H1 (cell line): ENCODE data around the gene PPP6R1. TPM values are rescaled to one million over a fixed set of nuclear protein-coding genes. Genes with fewer than 3 reads are reported as not detected.

Experiments used
- CTCF ChIA-PET: fragments of 300-600 bp; sonication (Branson Sonifier 250); formaldehyde crosslinking; loops from one replicate; lab custom pipeline; 2021; ENCODE audit not compliant: partially characterized antibody; lab: Charles Lee
- POLR2A ChIA-PET: fragments of 300-600 bp; sonication (Branson Sonifier 250); formaldehyde crosslinking; loops from one replicate; lab custom pipeline; 2021; ENCODE audit warnings: inconsistent platforms; ENCODE audit not compliant: partially characterized antibody; lab: Charles Lee
- DNase-seq, 2 experiments: peaks; one replicate each; pipeline versions ENCODE4 v3.0.0 to v3.0.0-alpha.2; 2010 to 2022; ENCODE audit warnings: low spot score in 2 of 2, low read depth in 1 of 2, mixed read lengths in 1 of 2
- FAIRE-seq: peaks from 2 replicates; lab custom pipeline; 2011; peaks lifted over from hg19 to GRCh38; lab: Jason Lieb, UNC
- H2AFZ ChIP-seq: 2 replicates; pipeline ENCODE4 v1.8.1; 2012; ENCODE audit warnings: low read length, inconsistent platforms
- H2AK5ac ChIP-seq: 2 replicates; pipeline ENCODE4 v1.6.1; 2013; ENCODE audit warnings: low read depth, low read length
- H2BK120ac ChIP-seq: replicated peaks from 2 replicates; pipeline ENCODE3; 2013; ENCODE audit warnings: low read depth, low read length, inconsistent platforms
- H2BK12ac ChIP-seq: 2 replicates; pipeline ENCODE4 v1.6.1; 2013; ENCODE audit warnings: low read depth, low read length
- H2BK15ac ChIP-seq: 2 replicates; pipeline ENCODE4 v1.6.1; 2013; ENCODE audit warnings: low read length
- H2BK20ac ChIP-seq: 2 replicates; pipeline ENCODE4 v1.6.1; 2013; ENCODE audit warnings: low read length
- H2BK5ac ChIP-seq: 2 replicates; pipeline ENCODE4 v1.6.1; 2013; ENCODE audit warnings: low read depth, low read length
- H3K14ac ChIP-seq: 2 replicates; pipeline ENCODE4 v1.6.1; 2013; ENCODE audit warnings: inconsistent platforms; ENCODE audit not compliant: insufficient read length
- H3K18ac ChIP-seq: 2 replicates; pipeline ENCODE4 v1.6.1; 2013; ENCODE audit warnings: low read length; ENCODE audit errors: extremely low read depth
- H3K23ac ChIP-seq: 2 replicates; pipeline ENCODE4 v1.6.1; 2013; ENCODE audit warnings: inconsistent platforms; ENCODE audit not compliant: insufficient read length
- H3K23me2 ChIP-seq: 2 replicates; pipeline ENCODE4 v1.6.1; 2013; ENCODE audit warnings: low read depth, low read length
- H3K27ac ChIP-seq: 2 replicates; pipeline ENCODE4 v1.6.1; 2011; ENCODE audit warnings: low read depth, low read length, inconsistent platforms
- H3K27me3 ChIP-seq, 4 experiments: replicated peaks in 1 of 4; 1 replicate in 1 of 4; 2 replicates in 3 of 4; pipeline versions ENCODE4 v1.6.1 to v1.8.1; 2011 to 2013; ENCODE audit warnings: low read length in 3 of 4, mild to moderate bottlenecking in 3 of 4, inconsistent platforms in 2 of 4, mixed read lengths in 2 of 4, moderate library complexity in 1 of 4; ENCODE audit not compliant: control insufficient read depth in 3 of 4, insufficient read depth in 3 of 4; ENCODE audit errors: extremely low read depth in 1 of 4
- H3K36me3 ChIP-seq, 4 experiments: 2 replicates each; pipeline versions ENCODE4 v1.6.1 to v1.8.1; 2011 to 2013; ENCODE audit warnings: mild to moderate bottlenecking in 4 of 4, low read length in 3 of 4, moderate library complexity in 2 of 4, control low read depth in 1 of 4, inconsistent platforms in 1 of 4; ENCODE audit not compliant: insufficient read depth in 4 of 4, control insufficient read depth in 2 of 4
- H3K4ac ChIP-seq: replicated peaks from 2 replicates; pipeline ENCODE3; 2013; ENCODE audit warnings: low read length, low read depth, mixed read lengths, inconsistent platforms; ENCODE audit not compliant: insufficient read length
- H3K4me1 ChIP-seq, 4 experiments: replicated peaks in 1 of 4; 1 replicate in 1 of 4; 2 replicates in 3 of 4; pipeline versions ENCODE4 v1.6.1 to v1.8.1; 2011 to 2013; ENCODE audit warnings: low read length in 3 of 4, inconsistent platforms in 2 of 4, mixed read lengths in 1 of 4; ENCODE audit not compliant: insufficient read depth in 4 of 4, control insufficient read depth in 3 of 4
- H3K4me2 ChIP-seq, 2 experiments: 2 replicates each; pipeline versions ENCODE4 v1.6.1 to v1.8.1; 2011 to 2013; ENCODE audit warnings: low read depth in 2 of 2, low read length in 2 of 2, control low read depth in 1 of 2, inconsistent platforms in 1 of 2, mild to moderate bottlenecking in 1 of 2; ENCODE audit not compliant: insufficient read depth in 1 of 2
- H3K4me3 ChIP-seq, 4 experiments: fragments of 200-600, 300-600 bp in 1 of 4; sonication (generic), shearing (Covaris generic), sonication (Bioruptor Twin) in 1 of 4; 2 replicates each; pipeline versions ENCODE4 v1.5.1 to v1.8.1; 2011 to 2016; ENCODE audit warnings: low read length in 4 of 4, low read depth in 3 of 4, control low read depth in 2 of 4, inconsistent platforms in 2 of 4, mild to moderate bottlenecking in 2 of 4, mixed read lengths in 1 of 4, moderate library complexity in 1 of 4; ENCODE audit not compliant: insufficient read depth in 2 of 4; ENCODE audit errors: extremely low read depth in 1 of 4
- H3K56ac ChIP-seq: replicated peaks from 2 replicates; pipeline ENCODE3; 2013; ENCODE audit warnings: low read depth, mild to moderate bottlenecking, mixed read lengths, low read length, inconsistent platforms; ENCODE audit not compliant: insufficient read length
- H3K79me1 ChIP-seq: 2 replicates; pipeline ENCODE4 v1.6.1; 2013; ENCODE audit warnings: low read depth, low read length, control low read depth
- H3K79me2 ChIP-seq, 2 experiments: 2 replicates each; pipeline versions ENCODE4 v1.6.1 to v1.8.1; 2012 to 2013; ENCODE audit warnings: low read length in 2 of 2, mild to moderate bottlenecking in 2 of 2, inconsistent platforms in 1 of 2; ENCODE audit not compliant: insufficient read depth in 2 of 2, control insufficient read depth in 1 of 2
- H3K9ac ChIP-seq, 4 experiments: replicated peaks in 1 of 4; 1 replicate in 1 of 4; 2 replicates in 3 of 4; pipeline versions ENCODE4 v1.6.1 to v1.8.1; 2011 to 2013; ENCODE audit warnings: low read depth in 3 of 4, low read length in 3 of 4, control low read depth in 2 of 4, mild to moderate bottlenecking in 2 of 4, moderate library complexity in 2 of 4, inconsistent platforms in 1 of 4; ENCODE audit errors: extremely low read depth in 1 of 4
- H3K9me3 ChIP-seq, 2 experiments: 2 replicates each; pipeline versions ENCODE4 v1.6.1 to v1.8.1; 2012 to 2013; ENCODE audit warnings: mild to moderate bottlenecking in 2 of 2, moderate library complexity in 2 of 2, control low read depth in 1 of 2, inconsistent platforms in 1 of 2, low read depth in 1 of 2, low read length in 1 of 2, mixed read lengths in 1 of 2; ENCODE audit not compliant: insufficient read depth in 2 of 2
- H4K20me1 ChIP-seq, 2 experiments: replicated peaks in 1 of 2; 2 replicates each; pipeline versions ENCODE3 to v1.8.1; 2011 to 2013; ENCODE audit warnings: inconsistent platforms in 2 of 2, low read length in 2 of 2, mild to moderate bottlenecking in 1 of 2; ENCODE audit not compliant: insufficient read depth in 2 of 2, control insufficient read depth in 1 of 2
- H4K5ac ChIP-seq: 2 replicates; pipeline ENCODE4 v1.6.1; 2013; ENCODE audit warnings: low read length, low read depth, mixed read lengths, inconsistent platforms; ENCODE audit not compliant: insufficient read length
- H4K8ac ChIP-seq: 2 replicates; pipeline ENCODE4 v1.8.0; 2013; ENCODE audit warnings: mild to moderate bottlenecking, moderate library complexity, low read length, inconsistent platforms; ENCODE audit not compliant: insufficient read depth; ENCODE audit errors: extremely low read depth
- H4K91ac ChIP-seq: replicated peaks from 2 replicates; pipeline ENCODE3; 2013; ENCODE audit warnings: low read length, mixed read lengths, inconsistent platforms; ENCODE audit not compliant: insufficient read length
- ASH2L ChIP-seq: fragments of 200-600, 300-600 bp; sonication (generic); IDR thresholded peaks from one replicate; pipeline ENCODE4 v1.7.1; 2017; ENCODE audit warnings: low read length
- BACH1 ChIP-seq: IDR thresholded peaks from 2 replicates; pipeline ENCODE4 v1.6.1; 2012; ENCODE audit warnings: low read length, improper control_type of control experiment
- CBX5 ChIP-seq: fragments of 300-800, 300-1000 bp; sonication (generic); IDR thresholded peaks from 2 replicates; pipeline ENCODE4 v1.7.1; 2016; ENCODE audit warnings: antibody characterized with exemption, low read length, low read depth
- CHD2 ChIP-seq: IDR thresholded peaks from 2 replicates; pipeline ENCODE4 v1.6.1; 2012; ENCODE audit warnings: low read length, improper control_type of control experiment
- E2F6 ChIP-seq: IDR thresholded peaks from 2 replicates; pipeline ENCODE4 v1.6.1; 2012; ENCODE audit warnings: inconsistent platforms
- HDAC6 ChIP-seq: IDR thresholded peaks from one replicate; pipeline ENCODE4 v1.7.1; 2012; ENCODE audit warnings: low read depth, mild to moderate bottlenecking, inconsistent platforms, low read length, moderate library complexity
- NANOG ChIP-seq: IDR thresholded peaks from 2 replicates; pipeline ENCODE4 v1.6.1; 2011; ENCODE audit warnings: low read length, low read depth, mild to moderate bottlenecking, inconsistent platforms; ENCODE audit not compliant: insufficient read depth, poor library complexity, severe bottlenecking
- RAD21 ChIP-seq, 2 experiments: IDR thresholded peaks in 1 of 2; conservative IDR thresholded peaks in 1 of 2; 2 replicates each; pipeline ENCODE4 v1.6.1; 2011; ENCODE audit warnings: low read depth in 2 of 2, low read length in 2 of 2, improper control_type of control experiment in 1 of 2, inconsistent platforms in 1 of 2, mild to moderate bottlenecking in 1 of 2, moderate library complexity in 1 of 2
- SIX5 ChIP-seq: IDR thresholded peaks from 2 replicates; pipeline ENCODE4 v1.6.1; 2011; ENCODE audit warnings: mild to moderate bottlenecking, low read depth, low read length
- USF2 ChIP-seq: IDR thresholded peaks from 2 replicates; pipeline ENCODE4 v1.6.1; 2011; ENCODE audit warnings: low read length, improper control_type of control experiment
- WGBS, 2 experiments: shearing (Covaris generic) in 1 of 2; methylation state at CpG; one replicate each; pipeline versions ENCODE4 v1.1.6 to v1.1.7; 2013 to 2015; ENCODE audit warnings: low lambda C conversion rate in 2 of 2, mixed read lengths in 2 of 2, inconsistent platforms in 1 of 2, low coverage in 1 of 2, missing lambda C conversion rate in 1 of 2; ENCODE audit not compliant: insufficient replicate concordance in 2 of 2, insufficient coverage in 1 of 2, insufficient read length in 1 of 2; ENCODE audit errors: extremely low coverage in 1 of 2, missing lambda C conversion rate in 1 of 2; 5-methylcytosine and 5-hydroxymethylcytosine counted together
- polyA plus RNA-seq, 7 experiments: library from polyadenylated mRNA; depleted of rRNA in 3 of 7; stranded (reverse) in 5 of 7; unstranded in 2 of 7; fragments of >200 nt in 5 of 7; fragments of 200-250 nt in 2 of 7; gene quantifications; 1 replicate in 5 of 7; 2 replicates in 1 of 7; 4 replicates in 1 of 7; pipeline versions ENCODE4 v1.2.1 to v1.2.3, GENCODE V29; 2011 to 2013; ENCODE audit warnings: missing spikeins in 2 of 7, mixed read lengths in 2 of 7
- total RNA-seq: library from RNA; stranded (reverse); fragmentation: NEBNext Ultra II Directional; extraction: Animal tissue kit (Norgen Biotek cat#: 25700); gene quantifications from 2 replicates; pipeline ENCODE4 v1.2.1, GENCODE V29; 2021

Gene PPP6R1
- total and polyA plus RNA-seq, 2 of the 8 experiments (the other 6 are each of a cell fraction or from before 2014, with no cell fraction given) = 36.4 to 74.4 TPM

GRCh38 chr19:55213547-55213946 lies 45.3 kb downstream of the PPP6R1 start:
- Histone ChIP-seq H2BK120ac (no peak overlapping the region), H4K8ac (no peak overlapping the region), H4K20me1 (no peaks in the 10 kb centered on the region), H2AK5ac (no peak overlapping the region), H4K5ac (no peak overlapping the region), H3K9me3 (peaks cover 15% of the 10 kb centered on the region in 2 experiments; a peak in 3 of 4 replicates), H2BK12ac (no peak overlapping the region), H3K18ac (no peak overlapping the region), H3K56ac (no peak overlapping the region), H2BK5ac (no peak overlapping the region), H3K4me2 (no peak overlapping the region), H3K9ac (no peak overlapping the region; a peak in 1 of 7 replicates), H4K91ac (no peak overlapping the region), H3K23me2 (peaks cover 5% of the 10 kb centered on the region; the same call in 1 of the 2 replicates), H2AFZ (no peak overlapping the region), H3K14ac (no peak overlapping the region), H2BK15ac (no peak overlapping the region), H3K23ac (no peak overlapping the region), H2BK20ac (no peak overlapping the region), H3K4me3 (no peak overlapping the region), H3K4ac (no peak overlapping the region), H3K36me3 (no peaks in the 10 kb centered on the region), H3K27ac (no peak overlapping the region), H3K79me1 (no peaks in the 10 kb centered on the region), H3K27me3 (no peaks in the 10 kb centered on the region; a peak in 1 of 7 replicates), H3K4me1 (peaks cover 0 to 6% (median 2%) of the 10 kb centered on the region in 4 experiments; a peak in 2 of 7 replicates), H3K79me2 (no peaks in the 10 kb centered on the region)
- CTCF ChIA-PET = interaction anchor here (0.7 to 1.6 kb wide), 3 partner anchors 10 to 53 kb away, joined by 3 read pairs; no protein-coding TSS in a partner anchor
- FAIRE-seq = no peak
- no peak for DNase-seq
- POLR2A ChIA-PET = no interaction called here
- 83% methylated on average over 7 of the region's 7 CpGs; no CpG with 5 or more reads in 1 of the 2 experiments for WGBS, 2 experiments
- no peak for TF ChIP-seq BACH1
- TF ChIP-seq CBX5 = no peak
- no peak for TF ChIP-seq SIX5
- TF ChIP-seq ASH2L = no peak
- no peak for TF ChIP-seq E2F6
- TF ChIP-seq RAD21 (IDR thresholded peaks at IDR 0.05 in 1 of 2, conservative IDR thresholded peaks at IDR 0.05 in 1 of 2; ENCODE audit: low read depth in 2 of 2, low read length in 2 of 2) = no peak
- TF ChIP-seq NANOG = no peak
- no peak for TF ChIP-seq HDAC6
- no peak for TF ChIP-seq USF2
- no peak for TF ChIP-seq CHD2
